GM19463 (cell line): Measurements from ENCODE around the gene PCSK7.
"Not testable (repeated sequence)": the region's sequence is repeated elsewhere in the genome, so short reads cannot be mapped to it uniquely, and the experiment has no call there.

Experiments used
- ATAC-seq: cut with Tn5 transposase; IDR thresholded peaks from one replicate; pipeline ENCODE4 v1.9.1; 2021; ENCODE audit warnings: mild to moderate bottlenecking, moderate library complexity; ENCODE audit not compliant: unreplicated experiment

Gene PCSK7

DNA sequence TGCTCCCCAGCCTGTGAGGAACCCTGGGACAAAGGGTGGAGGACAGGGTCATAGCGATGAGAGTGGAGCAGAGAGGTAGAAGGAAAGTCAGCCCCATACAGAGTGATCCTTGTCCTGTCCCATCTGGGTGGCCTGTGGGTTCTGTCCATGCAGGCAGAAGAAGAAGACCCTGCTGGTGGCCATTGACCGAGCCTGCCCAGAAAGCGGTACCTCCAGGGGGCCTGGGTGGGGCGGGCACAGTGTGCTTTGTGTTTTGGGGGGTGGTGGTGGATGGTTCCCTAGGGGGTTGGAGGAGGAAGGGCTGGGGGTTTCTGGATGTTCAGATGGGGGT lies 45.5 kb downstream of the PCSK7 start:
- ATAC-seq, result no peak

DNA sequence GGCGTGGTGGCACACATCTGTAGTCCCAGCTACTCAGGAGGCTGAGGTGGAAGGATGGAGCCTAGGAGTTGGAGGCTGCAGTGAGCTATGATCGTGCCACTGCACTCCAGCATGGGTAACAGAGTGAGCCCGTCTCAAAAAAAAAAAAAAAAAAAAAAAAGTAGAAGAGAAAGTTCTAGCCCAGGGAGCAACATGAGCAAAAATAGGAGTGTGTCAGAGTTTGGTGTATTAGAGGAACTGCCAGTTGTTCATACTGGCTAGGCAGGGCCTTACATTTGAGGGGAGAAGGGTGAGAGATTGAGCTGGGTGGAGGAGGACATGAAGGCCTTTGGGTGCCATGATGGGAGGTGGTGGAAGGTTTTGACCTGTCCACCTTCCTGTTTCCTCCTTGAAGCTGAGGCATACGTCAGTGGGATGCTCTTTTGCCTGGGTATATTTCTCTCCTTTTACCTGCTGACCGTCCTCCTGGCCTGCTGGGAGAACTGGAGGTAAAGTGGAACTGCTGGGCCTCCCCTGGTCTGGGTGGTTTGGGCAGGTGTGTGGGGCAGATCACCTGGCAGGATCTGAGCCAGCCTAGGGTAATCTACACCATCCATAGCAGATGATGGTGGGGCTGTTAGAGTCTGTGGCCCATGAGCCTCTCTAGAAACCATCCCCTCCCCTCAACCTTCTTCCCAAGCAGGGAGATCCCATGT lies 46.0 kb downstream of the PCSK7 start:
- ATAC-seq, result no peak

DNA sequence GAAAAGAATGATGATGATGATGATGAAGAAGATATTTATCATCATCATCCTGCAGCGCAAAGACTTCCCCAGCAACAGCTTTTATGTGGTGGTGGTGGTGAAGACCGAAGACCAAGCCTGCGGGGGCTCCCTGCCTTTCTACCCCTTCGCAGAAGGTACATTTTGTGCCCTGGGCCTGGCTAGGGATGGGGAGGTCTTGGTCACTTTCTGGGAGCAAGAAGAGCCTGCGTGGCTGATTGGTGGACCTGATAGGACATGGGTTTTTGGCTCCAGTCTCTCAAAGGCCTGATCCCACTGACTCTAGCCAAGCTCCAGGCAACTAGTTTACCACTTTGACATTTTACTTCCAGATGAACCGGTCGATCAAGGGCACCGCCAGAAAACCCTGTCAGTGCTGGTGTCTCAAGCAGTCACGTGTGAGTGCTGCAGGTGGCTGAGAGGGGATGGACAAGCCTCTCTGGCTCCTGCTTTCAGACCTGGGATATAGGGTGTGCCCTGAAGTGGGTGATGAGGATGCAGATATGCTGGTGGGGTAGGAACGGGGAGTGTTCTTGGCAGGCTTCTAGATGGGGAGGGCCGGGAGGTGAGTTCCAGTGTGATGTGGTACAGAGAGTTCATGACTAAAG lies 48.0 kb downstream of the PCSK7 start:
- ATAC-seq, result no peak

DNA sequence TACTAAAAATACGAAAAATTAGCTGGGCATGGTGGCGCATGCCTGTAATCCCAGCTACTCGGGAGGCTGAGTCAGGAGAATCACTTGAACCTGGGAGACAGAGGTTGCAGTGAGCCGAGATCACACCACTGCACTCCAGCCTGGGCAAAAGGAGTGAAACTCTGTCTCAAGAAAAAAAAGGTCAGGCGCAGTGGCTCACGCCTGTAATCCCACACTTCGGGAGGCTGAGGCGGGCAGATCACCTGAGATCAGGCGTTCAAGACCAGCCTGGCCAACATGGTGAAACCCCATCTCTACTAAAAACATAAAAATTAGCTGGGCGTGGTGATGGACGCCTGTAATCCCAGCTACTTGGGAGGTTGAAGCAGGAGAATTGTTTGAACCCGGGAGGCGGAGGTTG lies 48.7 kb downstream of the PCSK7 start:
- ATAC-seq, result not testable (repeated sequence)

DNA sequence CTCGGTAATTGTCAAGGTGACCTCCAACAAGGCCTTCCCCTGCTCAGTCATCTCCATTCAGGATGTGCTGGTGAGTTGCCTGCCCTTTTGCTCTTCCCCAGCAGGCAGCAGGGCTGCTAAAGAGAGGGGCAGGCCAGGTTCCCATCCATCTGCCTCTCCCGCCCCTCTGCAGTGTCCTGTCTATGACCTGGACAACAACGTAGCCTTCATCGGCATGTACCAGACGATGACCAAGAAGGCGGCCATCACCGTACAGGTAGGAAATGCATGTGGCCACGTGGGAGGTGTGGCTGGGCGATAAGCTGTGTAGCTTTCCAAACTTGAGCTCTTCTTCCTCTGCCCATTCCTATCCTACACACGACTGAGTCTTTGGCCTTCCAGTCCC lies 49.3 kb downstream of the PCSK7 start:
- ATAC-seq, result no peak

DNA sequence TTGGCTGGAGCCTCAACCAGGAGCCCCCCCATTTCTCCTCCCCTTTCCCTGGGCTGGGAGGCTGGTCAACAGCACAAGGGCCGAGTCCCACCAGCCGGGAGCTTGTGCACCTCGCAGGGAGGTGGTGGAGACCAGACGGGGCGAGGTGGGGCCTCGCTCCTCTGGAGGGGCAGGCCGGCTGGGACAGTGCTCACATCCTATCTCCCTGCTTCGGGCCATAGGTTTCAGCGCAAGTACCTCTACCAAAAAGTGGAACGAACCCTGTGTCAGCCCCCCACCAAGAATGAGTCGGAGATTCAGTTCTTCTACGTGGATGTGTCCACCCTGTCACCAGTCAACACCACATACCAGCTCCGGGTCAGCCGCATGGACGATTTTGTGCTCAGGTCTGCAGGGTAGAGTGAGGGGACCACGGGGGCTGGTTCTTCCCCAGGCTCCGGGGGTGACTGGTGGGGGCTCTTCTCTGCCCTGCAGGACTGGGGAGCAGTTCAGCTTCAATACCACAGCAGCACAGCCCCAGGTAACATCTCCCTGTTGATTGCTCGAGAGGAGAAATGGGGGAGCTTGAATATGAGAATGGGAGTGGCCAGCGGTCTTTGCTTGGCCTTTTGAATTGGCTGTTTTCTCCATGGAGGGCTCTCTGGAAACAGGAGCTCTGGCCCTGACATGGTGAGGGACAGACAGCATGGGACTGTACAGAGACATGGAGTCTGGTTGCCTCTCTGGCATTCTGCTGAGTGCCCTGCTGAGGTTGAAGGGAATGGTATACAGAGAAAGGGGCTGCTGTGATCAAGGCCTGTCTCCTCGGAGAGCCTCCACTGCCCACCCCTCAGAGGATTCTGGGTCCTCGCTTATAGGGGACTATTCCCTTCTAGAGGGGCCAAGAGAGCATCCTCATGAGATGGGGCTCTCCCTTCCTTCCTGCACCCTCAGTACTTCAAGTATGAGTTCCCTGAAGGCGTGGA lies 50.0 kb downstream of the PCSK7 start:
- no peak for ATAC-seq

DNA sequence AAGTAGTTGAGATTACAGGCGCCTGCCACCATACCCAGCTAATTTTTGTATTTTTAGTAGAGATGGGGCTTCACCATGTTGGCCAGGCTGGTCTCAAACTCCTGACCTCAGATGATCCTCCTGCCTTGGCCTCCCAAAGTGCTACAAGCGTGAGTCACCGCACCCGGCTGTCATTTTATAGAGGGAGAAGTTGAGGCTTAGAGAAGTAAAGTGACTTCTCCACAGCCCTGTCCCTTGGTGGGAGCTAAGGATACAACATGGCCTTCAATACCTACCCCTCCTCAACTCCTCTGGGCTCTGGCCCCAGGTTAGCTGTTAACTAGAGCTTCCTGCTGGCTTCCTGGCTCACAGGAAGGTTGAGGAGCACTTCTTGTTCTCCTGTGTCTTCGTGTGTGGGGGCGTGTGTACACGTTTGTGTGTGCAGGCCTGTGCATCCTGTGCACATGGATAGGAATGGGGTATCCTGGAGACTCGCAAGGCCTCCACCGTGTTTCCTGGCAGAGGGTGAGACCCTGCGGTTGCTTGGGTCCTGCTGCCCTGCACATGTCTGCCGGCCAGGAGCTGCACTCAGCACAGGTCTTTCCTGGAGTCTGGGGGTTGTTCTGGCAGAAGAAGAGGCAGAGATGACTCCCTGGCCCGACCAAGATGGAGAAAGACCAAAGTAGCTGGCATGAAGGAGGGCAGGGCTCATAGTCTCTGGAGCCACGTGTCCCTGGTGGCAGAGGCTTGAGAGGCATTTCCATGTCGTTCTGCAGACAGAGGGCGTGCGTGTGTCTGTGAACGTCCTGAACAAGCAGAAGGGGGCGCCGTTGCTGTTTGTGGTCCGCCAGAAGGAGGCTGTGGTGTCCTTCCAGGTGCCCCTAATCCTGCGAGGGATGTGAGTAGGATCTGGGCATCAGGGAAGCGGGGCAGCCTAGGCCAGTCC lies 51.0 kb downstream of the PCSK7 start:
- ATAC-seq, result peak; percentile 32

DNA sequence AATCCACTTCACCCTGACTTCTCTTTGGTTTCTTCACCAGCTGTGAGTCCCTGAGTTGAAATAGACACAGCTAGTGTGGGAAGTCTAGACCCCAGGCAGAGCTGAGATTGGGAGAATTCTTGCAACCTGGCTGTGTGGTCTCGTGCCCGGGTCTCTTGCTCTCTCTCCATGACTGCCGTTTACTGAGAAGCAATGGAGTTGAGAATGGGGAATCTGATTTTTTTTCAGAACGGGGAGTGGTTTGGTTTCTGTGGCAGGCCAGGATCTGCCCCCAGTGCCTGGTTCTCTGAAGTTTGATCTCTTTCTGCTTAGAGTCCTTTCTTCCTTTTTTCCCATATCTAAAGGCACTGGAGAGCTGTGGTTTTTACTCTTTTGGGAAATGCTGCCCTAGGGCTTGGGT lies 51.9 kb downstream of the PCSK7 start:
- no peak for ATAC-seq

DNA sequence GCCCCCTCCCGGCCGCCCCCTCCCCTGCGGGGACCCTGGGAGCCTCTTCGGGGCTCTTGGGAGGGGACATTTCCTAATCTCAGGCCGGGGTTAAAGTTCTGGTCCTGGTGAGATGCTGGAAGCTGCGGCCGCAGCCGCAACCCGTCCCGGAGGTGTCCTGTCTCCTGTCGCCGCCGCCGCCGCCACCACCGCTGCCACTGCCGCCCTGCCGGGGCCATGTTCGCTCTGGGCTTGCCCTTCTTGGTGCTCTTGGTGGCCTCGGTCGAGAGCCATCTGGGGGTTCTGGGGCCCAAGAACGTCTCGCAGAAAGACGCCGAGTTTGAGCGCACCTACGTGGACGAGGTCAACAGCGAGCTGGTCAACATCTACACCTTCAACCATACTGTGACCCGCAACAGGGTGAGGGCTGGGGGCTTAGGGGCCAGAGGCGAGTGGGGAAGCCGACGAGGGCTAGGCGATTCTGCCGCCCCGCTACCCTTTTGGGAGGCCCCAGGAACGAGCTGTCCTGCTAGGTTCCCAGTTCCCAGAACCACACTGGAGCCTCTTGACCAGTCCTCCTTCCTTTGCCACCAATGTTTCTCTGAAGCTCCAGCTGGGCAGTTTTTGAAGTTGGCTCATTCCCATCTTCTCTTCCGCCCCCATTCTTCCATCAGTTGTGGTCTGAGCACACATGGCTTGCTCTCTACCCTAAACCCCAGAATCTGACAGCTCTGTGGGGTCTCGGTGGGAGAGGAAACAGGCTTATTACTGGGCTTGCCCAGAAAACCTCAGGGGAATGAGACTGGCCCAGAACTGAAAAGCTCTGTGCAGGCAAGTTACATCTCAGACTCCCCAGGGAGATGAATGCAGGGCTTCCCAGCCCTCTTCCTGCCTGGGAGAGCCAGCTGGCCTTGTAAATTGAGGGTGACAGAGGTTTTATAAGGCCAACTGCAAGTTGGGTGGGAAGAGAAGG lies 52.5 kb downstream of the PCSK7 start:
- peak; percentile 21 for ATAC-seq

DNA sequence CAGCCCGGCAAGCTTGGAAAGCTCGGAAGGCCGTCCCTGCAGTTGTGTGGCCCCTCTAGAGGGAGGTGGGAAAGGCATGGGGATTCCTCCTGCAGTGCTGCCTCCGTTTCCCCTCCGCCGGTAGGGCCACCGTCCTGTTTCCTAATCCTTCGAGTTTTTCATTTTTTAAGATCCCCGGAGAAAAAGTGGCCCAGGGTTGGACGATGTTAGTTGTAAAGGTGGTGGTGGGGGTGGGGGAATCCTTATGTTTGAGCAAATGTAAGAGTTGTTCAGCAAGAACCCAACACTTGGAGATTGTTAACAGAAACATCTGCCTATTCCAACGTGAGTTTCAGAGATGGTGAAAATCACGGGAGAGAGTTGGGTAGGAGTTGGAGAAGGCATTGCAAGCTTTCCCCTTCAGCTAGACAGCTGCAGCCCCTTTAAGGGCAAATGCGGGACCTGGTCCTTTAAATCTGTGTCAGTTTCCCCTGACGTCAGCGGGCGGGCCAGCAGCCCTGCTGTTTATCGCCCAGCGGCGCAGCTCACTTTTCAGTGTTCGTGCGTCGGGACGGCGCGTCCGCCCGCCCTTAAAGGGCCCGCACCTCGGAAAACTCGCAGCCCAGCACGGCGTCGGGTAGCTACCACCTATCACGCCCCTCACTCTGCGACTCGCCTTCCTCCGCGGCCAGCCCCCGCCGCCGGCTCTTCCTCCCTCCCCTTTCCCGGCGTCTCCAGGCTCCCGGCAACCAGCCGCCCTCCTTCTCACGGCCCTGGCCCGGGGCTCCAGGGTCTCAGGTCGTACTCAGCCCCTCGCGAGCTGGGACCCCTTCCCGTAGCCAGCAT lies 53.5 kb downstream of the PCSK7 start, which contains the start of gene SIDT2:
TSS of gene SIDT2 (plus strand) at position 534 of the 825 bp plus-strand sequence. CDS start 521 bp downstream, outside the sequence.
- ATAC-seq, result peak; percentile 89

DNA sequence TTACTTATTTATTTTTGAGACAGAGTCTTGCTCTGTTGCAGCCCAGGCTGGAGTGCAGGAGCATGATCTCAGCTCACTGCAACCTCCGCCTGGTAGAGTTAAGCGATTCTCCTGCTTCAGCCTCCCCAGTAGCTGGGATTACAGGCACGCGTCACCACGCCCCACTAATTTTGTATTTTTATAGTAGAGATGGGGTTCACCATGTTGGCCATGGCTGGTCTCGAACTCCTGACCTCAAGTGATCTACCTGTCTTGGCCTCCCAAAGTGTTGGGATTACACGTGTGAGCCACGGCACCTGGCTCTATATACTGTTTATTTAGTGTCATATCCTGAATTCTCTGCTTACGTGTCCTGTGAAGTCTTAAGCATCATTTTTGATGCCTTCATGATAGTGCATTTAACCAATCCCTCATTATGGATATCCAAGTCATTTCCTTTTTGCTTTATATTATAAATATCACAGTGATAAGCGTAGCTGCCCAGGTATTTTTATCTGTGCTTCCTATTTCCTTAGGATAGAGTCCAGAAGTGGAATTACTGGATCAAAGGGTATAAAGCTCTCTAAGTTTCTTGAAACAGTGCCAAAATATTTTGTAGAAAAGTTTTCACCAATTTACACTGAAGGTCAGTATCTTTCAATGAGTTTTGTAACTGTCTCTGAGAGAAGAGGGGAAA lies 54.2 kb downstream of the PCSK7 start:
- ATAC-seq, result no peak

DNA sequence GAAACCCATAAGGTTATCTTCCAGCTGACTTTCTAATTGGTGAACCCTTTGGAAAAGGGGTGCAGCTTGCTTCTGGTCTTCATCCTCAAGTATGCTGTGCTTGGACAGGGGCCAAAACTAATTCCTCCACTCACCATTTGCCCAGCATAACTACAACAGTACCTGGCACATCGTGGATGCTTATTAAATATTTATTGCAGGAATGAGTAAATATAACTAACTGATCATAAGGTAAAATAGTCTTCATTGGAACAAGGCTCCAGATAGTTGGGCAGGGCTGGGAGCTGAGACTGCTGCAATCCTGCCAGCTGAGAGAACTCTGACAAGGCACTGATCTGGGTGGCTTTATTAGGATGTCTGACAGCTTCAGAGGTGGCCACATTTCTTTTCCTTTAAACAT lies 55.7 kb downstream of the PCSK7 start:
- ATAC-seq, result no peak

DNA sequence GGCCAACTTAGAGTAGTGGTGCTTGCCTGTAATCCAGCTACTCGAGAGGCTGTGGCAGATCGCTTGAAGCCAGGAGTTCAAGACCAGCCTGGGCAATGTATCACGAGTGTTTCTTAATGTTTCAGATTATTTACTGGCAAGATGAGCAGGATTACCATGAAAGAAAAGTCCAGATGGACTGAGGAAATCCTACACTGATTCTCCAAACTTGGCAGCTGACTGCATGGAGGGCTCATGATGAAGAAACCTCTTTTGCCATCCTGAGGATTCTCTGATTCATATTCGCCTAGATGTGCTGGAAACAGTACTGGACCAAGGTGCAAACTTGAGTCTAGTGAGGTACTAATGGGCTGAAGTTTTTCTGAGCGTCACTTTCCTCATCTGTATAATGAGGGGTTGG lies 56.1 kb downstream of the PCSK7 start:
- ATAC-seq, result no peak

DNA sequence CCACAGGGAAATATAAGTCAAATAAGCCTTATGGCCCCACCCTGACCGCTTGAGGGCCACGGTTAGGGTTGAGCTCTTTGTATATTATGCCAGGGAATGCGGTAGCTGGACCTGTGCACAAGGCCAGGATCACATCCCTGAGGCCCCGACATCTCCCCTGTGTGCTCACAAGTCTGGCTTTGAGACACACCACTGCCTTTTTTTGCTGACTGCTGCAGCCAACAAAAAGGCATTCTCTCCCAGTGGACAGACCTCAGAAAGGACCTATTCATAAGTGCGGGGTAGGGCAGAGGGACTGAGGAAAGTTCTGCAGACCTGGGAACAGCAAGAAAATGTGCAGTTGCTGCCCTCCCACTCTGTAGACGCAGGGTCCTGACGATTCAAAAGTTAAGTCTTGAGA lies 56.8 kb downstream of the PCSK7 start:
- no peak for ATAC-seq

DNA sequence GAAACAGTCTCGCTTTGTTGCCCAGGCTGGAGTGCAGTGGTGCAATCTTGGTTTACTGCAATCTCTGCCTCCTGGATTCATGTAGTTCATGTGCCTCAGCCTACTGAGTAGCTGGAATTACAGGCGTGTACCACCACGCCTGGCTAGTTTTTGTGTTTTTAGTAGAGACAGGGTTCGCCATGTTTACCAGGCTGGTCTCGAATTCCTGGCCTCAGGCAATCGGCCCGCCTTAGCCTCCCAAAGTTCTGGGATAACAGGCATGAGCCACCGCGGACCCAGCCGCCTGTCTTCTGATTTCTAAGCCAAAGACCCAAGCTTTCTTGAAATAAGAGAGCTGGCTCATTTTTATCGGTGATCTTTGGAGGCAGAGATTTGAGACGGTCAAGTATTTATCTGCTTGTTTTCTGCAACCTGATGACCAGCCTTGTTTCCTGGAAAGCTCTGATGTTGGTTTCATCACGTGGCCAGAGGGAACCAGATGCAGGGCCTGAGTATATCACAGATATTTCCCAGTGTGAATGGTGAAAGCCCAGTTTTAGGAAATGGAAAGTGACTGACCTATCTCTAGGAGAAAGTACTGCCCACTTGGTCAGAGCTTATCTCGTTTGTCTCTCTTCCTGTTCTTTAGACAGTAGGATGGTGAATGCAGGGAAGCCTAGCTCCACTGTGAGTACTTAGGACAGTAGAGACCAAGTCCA lies 59.0 kb downstream of the PCSK7 start:
- ATAC-seq, result no peak

DNA sequence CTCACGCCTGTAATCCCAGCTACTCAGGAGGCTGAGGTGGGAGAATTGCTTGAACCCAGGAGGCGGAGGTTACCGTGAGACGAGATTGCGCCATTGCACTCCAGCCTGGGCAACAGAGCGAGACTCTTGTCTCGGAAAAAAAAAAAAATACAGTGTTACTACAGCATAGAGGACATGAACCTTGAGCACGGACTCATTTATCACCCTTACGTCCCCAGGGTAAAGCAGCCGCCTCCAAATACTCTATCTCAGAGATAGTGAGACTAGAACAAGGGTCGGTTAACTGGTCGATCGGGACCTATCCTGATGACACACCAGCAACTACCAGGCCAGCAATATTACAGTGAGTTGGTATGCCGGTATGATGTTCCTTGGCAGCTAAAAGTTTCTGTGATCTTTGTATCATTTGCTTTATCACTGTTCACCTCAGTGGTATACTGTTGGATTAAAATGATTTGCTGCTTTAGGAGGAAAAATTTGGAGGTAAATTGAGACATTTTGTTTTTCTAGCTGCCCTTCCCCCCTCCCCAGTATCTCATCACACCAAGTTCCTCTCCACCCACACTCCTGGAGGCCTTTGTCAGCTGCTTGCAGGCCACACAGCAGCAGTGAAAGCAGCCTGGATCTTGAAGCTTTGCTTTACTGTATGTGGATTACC lies 60.3 kb downstream of the PCSK7 start:
- ATAC-seq, result no peak

DNA sequence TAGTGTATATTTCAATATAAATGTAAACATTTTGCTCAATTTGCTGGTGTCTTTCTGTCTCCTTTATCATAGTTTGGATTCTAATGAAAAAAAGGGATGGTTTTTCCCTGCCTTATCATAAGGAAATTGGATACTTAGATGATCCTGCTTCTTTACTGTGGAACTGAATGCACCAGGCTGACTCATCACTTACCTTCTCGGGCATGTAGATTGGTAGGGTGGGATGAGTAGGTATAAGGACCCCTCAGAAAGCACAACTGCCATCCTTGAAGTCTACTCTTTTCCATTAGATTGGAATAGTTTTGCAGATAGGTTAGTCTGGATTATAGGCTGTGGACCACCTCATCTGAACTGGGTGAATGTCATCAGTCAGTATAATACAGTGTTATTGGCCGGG lies 60.9 kb downstream of the PCSK7 start:
- ATAC-seq, result no peak
